Subcutaneous abdominal adipose tissue (tissue), 5 donors: ENCODE measurements around the gene RIC3.

Source experiments
- H3K27ac ChIP-seq: one replicate; pipeline ENCODE4 v1.7.0; 2013; ENCODE audit warnings: low read depth, mild to moderate bottlenecking, inconsistent platforms, low read length, moderate library complexity
- H3K27me3 ChIP-seq, 5 donors: one replicate each; pipeline ENCODE4 v1.7.0; 2013; ENCODE audit warnings: low read length in 5 of 5, inconsistent platforms in 1 of 5; ENCODE audit not compliant: control insufficient read depth in 5 of 5, insufficient read depth in 4 of 5
- H3K36me3 ChIP-seq, 5 donors: one replicate each; pipeline ENCODE4 v1.7.0; 2013; ENCODE audit warnings: low read length in 5 of 5; ENCODE audit not compliant: control insufficient read depth in 5 of 5, insufficient read depth in 5 of 5
- H3K4me1 ChIP-seq, 5 donors: one replicate each; pipeline ENCODE4 v1.7.0; 2013; ENCODE audit warnings: low read length in 5 of 5, mild to moderate bottlenecking in 3 of 5, moderate library complexity in 1 of 5; ENCODE audit not compliant: control insufficient read depth in 5 of 5, insufficient read depth in 5 of 5
- H3K4me3 ChIP-seq, 5 donors: one replicate each; pipeline ENCODE4 v1.7.0; 2013; ENCODE audit warnings: low read length in 5 of 5, low read depth in 1 of 5
- H3K9ac ChIP-seq, 5 donors: one replicate each; pipeline ENCODE4 v1.7.0; 2013; ENCODE audit warnings: low read length in 5 of 5, mild to moderate bottlenecking in 4 of 5, moderate library complexity in 3 of 5
- H3K9me3 ChIP-seq, 5 donors: one replicate each; pipeline ENCODE4 v1.7.0; 2013; ENCODE audit warnings: low read length in 5 of 5; ENCODE audit not compliant: control insufficient read depth in 5 of 5
- donor health status: healthy.
- donor health status: healthy.
- donor health status: healthy.
- donor health status: healthy.
- donor health status: healthy.

RIC3 gene

DNA sequence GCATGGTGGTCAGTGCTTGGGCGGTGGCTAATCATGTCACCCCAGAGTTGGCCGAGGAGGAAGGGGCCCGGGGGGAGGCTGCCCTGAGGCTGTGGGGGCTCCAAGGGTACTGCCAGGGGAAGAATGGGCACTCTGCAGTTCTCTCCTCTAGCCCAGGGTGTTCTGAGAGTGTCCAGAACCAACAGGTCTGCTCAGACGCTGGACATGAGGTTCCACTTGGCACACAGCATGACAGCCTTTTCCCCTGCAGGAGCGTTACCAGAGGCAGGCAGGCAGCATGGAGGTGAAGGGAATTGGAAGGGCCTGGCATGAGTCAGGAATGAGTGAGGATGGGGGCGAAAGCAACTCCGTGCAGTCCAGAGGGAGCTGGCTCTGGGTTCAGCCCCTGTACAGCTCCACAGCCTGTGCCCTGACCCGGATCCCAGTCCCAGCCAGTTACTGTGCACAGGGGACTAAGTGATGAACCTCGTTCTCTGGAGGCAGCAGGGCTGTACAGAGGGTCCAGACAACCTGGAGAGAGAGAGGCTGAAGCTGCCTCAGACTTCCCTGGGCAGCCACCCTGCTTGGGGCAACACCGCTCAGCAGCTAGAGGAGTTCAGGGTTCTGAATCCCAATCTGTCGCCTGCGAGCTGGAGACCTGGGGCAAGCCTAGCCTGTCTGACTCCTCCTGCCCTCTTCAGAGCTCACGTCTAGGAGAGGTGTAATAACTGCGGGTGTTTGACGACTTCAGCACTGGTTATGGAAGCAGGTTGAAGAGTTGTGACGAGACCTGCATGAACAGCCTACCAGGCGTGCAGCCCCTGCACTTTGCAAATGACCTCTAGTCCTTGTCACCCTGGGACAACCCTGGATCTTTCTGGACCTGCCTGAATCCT is 102.6 kb downstream of the RIC3 start:
- Histone ChIP-seq H3K4me1 (peaks cover 13 to 86% (median 80%) of the 10 kb centered on the region in 5 donors), H3K36me3 (no peaks in the 10 kb centered on the region), H3K27me3 (no peaks in the 10 kb centered on the region), H3K9me3 (no peaks in the 10 kb centered on the region), H3K4me3 (no peak overlapping the region), H3K27ac (peak overlapping the region; percentile 89), H3K9ac (no peak overlapping the region)

- H3K9ac ChIP-seq, result peak overlapping the region in 1 of 5 donors; percentile 4
- H3K4me3 ChIP-seq, result no peak overlapping the region
- no peaks in the 10 kb centered on the region for H3K27me3 ChIP-seq
- no peaks in the 10 kb centered on the region for H3K9me3 ChIP-seq
- peaks cover 15 to 96% (median 89%) of the 10 kb centered on the region in 5 donors for H3K4me1 ChIP-seq
- H3K27ac ChIP-seq, result no peak overlapping the region
- H3K36me3 ChIP-seq, result no peaks in the 10 kb centered on the region
Measured at GRCh38 chr11:8065031-8065430, 103.8 kb downstream of the RIC3 start.

DNA sequence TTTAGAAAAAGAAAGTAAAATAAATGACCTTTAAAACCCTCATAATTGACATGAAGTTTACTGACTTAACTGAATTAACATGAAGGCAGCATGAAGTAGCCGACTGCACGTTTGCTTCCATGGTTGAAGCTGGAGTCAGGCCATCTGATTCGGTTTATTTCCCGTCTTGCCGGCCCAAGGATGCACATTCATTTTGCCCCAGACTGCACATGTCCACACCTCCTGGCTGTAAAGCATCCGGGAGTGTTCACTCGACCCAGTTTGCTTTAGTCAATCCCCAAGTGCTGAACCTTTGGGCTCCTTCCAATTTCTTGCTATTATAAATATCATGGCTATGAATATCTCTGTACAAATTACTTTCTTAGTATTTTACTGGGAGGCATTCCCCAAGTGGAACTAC is 105.5 kb downstream of the RIC3 start:
- Histone ChIP-seq H3K9ac (peak overlapping the region in 1 of 5 donors; percentile 50), H3K4me1 (peaks cover 10 to 91% (median 82%) of the 10 kb centered on the region in 5 donors), H3K27me3 (no peaks in the 10 kb centered on the region), H3K27ac (peak overlapping the region; percentile 81), H3K4me3 (no peak overlapping the region), H3K36me3 (no peaks in the 10 kb centered on the region), H3K9me3 (no peaks in the 10 kb centered on the region)

DNA sequence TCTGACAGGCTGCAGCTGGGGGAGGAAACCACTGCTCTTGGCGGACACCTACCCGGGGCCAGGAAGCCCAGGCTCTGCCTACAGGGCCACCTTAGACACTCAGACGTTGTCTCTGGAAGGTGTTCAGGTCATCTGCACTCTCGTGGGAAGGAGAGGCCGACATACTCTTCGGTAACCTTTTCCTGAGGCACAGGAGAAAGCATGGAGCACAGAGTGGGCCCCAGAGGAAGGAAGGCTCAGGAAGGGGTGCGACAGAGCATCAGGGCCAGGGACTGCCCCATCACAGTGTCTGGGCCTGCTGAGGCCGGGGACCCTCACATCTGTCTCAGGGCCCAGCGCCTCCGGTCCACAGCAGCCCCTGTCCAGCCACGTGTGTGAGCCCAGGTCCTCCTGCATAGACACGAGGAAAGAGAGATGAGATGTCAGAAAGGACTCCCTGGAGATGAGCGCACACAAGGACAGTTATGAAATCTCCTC is 106.0 kb downstream of the RIC3 start:
- Histone ChIP-seq H3K36me3 (no peaks in the 10 kb centered on the region), H3K4me3 (no peak overlapping the region), H3K4me1 (peaks cover 6 to 86% (median 77%) of the 10 kb centered on the region in 5 donors), H3K27me3 (no peaks in the 10 kb centered on the region), H3K9ac (peak overlapping the region in 1 of 5 donors; percentile 50), H3K27ac (peak overlapping the region; percentile 81), H3K9me3 (no peaks in the 10 kb centered on the region)

- Histone ChIP-seq H3K9ac (no peak overlapping the region), H3K27me3 (no peaks in the 10 kb centered on the region), H3K4me3 (no peak overlapping the region), H3K9me3 (no peaks in the 10 kb centered on the region), H3K36me3 (no peaks in the 10 kb centered on the region), H3K4me1 (peaks cover 7 to 86% (median 68%) of the 10 kb centered on the region in 5 donors), H3K27ac (no peak overlapping the region)
Measured at GRCh38 chr11:8061555-8062428, 107.0 kb downstream of the RIC3 start.

DNA sequence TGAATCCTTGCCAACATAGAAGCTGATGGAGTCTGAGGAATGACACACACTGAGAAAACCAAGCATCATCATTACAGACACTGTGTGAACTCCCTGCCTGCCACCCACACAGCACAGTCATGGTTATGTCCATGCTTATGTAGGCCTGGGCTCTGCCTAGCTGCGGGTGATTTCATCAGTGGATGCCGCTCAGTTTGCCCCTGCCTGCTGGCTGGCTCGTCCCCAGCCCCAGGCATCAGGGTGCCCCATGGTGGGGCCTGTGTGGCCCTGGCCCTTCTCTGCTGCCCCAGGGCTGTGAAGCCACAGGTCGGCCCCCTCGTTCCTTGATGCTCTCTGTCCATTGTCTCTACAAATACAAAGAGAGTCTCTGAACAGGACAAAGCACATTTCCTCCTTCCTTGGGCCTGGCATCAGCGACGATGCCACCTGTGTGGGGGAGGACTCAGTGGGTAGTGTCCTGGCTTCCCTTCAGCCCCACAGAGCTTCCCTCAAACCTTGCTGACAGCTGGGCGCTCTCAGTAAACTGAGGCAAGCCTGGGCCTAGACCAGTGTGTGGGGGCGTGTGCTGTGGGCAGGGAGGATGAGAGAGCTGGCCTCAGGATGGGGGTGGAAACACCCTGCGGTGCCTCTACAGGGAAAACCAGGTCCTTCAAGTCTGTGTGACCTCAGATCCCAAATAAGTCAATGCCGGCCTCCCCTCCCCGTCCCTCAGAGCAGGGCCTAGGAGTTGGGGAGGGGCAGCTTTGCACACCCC is 107.8 kb downstream of the RIC3 start:
- no peak overlapping the region for H3K4me3 ChIP-seq
- H3K27me3 ChIP-seq, result no peaks in the 10 kb centered on the region
- H3K9ac ChIP-seq, result no peak overlapping the region
- no peaks in the 10 kb centered on the region for H3K36me3 ChIP-seq
- H3K9me3 ChIP-seq, result no peaks in the 10 kb centered on the region
- peaks cover 9 to 86% (median 65%) of the 10 kb centered on the region in 5 donors for H3K4me1 ChIP-seq
- no peak overlapping the region for H3K27ac ChIP-seq

- Histone ChIP-seq H3K4me3 (no peak overlapping the region), H3K27ac (no peak overlapping the region), H3K4me1 (peaks cover 9 to 81% (median 62%) of the 10 kb centered on the region in 5 donors), H3K36me3 (no peaks in the 10 kb centered on the region), H3K9me3 (no peaks in the 10 kb centered on the region), H3K27me3 (peaks cover 0 to 1% (median 0%) of the 10 kb centered on the region in 5 donors), H3K9ac (no peak overlapping the region)
Measured at GRCh38 chr11:8060146-8060719, 108.6 kb downstream of the RIC3 start.

GRCh38 chr11:8059571-8060011 is 109.2 kb downstream of the RIC3 start:
- no peak overlapping the region for H3K27ac ChIP-seq
- H3K36me3 ChIP-seq, result no peaks in the 10 kb centered on the region
- peaks cover 9 to 79% (median 57%) of the 10 kb centered on the region in 5 donors for H3K4me1 ChIP-seq
- peaks cover 0 to 3% (median 0%) of the 10 kb centered on the region in 5 donors for H3K27me3 ChIP-seq
- H3K9ac ChIP-seq, result no peak overlapping the region
- no peak overlapping the region for H3K4me3 ChIP-seq
- H3K9me3 ChIP-seq, result no peaks in the 10 kb centered on the region

DNA sequence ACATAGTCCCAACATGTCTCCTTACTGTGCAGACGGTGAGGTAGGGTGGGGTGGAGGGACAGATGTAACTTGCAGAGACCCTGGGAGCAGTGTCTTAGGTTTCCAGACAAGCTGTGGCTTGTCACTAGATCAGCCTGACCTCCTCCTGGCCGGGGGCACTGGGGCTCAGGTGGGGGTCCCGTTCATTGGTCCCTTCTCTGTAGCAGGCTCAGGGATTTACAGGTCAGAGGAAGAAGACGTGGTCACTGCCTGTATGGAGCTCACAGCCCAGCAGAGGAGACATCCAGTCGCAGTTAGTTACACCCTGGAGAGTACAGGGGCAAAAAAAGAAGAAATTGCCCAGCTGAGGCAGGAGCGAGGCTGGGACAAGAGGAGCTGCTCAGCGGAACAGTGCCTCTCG is 109.8 kb downstream of the RIC3 start:
- Histone ChIP-seq H3K27ac (no peak overlapping the region), H3K27me3 (peaks cover 0 to 3% (median 0%) of the 10 kb centered on the region in 5 donors), H3K4me1 (peaks cover 9 to 73% (median 51%) of the 10 kb centered on the region in 5 donors), H3K36me3 (no peaks in the 10 kb centered on the region), H3K9me3 (no peaks in the 10 kb centered on the region), H3K9ac (no peak overlapping the region), H3K4me3 (no peak overlapping the region)
